Bronchial epithelial cell (primary cell): ENCODE results near the gene CD320. TPM values are rescaled to one million over a fixed set of nuclear protein-coding genes. Genes with fewer than 3 reads are reported as not detected.
"Not testable (repeated sequence)": the region's sequence is repeated elsewhere in the genome, so short reads cannot be mapped to it uniquely, and the experiment has no call there.

Experiments used
- DNase-seq: peaks from one replicate; pipeline ENCODE4 v3.0.0-alpha.2; 2010; ENCODE audit warnings: low read depth
- FAIRE-seq: peaks from 2 replicates; lab custom pipeline; 2011; peaks lifted over from hg19 to GRCh38; lab: Jason Lieb, UNC
- H3K27me3 ChIP-seq: 2 replicates; pipeline ENCODE4 v1.5.1; 2011; ENCODE audit warnings: low read length; ENCODE audit not compliant: control insufficient read depth, insufficient read depth
- H3K36me3 ChIP-seq: 2 replicates; pipeline ENCODE4 v1.5.1; 2011; ENCODE audit warnings: low read length; ENCODE audit not compliant: control insufficient read depth, insufficient read depth
- H3K4me3 ChIP-seq: 2 replicates; pipeline ENCODE4 v1.5.1; 2011; ENCODE audit warnings: mild to moderate bottlenecking, low read depth, low read length, control low read depth
- total RNA-seq: library from RNA; depleted of rRNA; stranded (reverse); fragments of >200 nt; gene quantifications from 2 replicates; pipeline ENCODE4 v1.2.1, GENCODE V29; 2014
- TF ChIP-seq, protein P1 (sequence below): IDR thresholded peaks from 2 replicates; pipeline ENCODE4 v1.5.1; 2011; ENCODE audit warnings: mild to moderate bottlenecking, moderate library complexity, low read length, control low read depth, inconsistent platforms; ENCODE audit not compliant: insufficient read depth, severe bottlenecking

CD320 gene
- 4.0 and 14.0 TPM in 2 replicates for total RNA-seq

DNA sequence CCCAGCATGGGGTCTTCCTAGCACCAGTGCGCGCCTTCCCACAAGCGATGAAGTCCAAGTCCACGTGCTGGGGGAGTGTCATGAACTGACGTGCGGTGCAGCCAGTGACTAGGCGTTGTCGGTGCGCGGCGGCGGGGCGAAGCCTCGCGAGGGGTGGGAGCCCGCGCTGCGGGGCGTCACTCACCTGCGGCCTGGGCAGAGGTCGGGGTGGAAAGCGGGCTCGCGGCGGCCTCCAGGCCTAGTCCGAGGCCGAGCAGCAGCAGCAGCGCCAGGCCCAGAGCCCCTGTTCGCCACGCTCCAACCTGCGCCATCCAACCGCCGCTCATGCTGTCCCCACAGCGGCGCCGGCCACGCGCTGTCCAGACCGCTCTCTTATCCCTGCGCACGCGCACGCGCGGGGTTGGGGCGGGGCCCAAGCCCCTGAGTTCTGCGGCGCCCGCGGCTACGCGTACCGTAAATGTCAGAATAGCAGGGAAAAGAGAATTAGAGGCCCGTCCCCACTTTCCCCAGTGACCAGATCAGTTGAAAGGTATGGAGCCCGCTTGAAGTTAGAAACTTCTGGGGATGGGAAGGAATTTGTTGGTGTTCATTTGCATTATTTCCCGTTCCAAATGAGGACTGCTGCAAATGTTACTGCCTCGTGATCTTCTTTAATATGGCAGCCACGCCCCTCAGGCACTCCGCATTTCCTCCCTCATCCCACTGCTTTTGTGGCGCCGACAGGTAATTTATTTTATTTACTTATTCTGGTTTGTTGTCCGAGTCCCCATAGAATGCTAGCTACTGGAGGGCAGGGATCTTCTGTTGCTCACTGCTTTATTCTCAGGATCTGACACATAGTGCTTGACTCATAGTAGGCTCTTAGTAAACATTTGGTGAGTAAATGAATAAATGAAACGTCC, at the start of gene CD320:
TSS of gene CD320 (minus strand) at position 394 of the 902 bp plus-strand sequence. CDS start at position 326, 68 bp downstream.
- peak; percentile 88 for DNase-seq
- no peaks in the 10 kb centered on the region for H3K27me3 ChIP-seq
- peak within 1 kb of the TSS; percentile 44 for H3K4me3 ChIP-seq
- H3K36me3 ChIP-seq, result peaks cover 10% of the 10 kb centered on the region
- TF ChIP-seq, protein P1, sequence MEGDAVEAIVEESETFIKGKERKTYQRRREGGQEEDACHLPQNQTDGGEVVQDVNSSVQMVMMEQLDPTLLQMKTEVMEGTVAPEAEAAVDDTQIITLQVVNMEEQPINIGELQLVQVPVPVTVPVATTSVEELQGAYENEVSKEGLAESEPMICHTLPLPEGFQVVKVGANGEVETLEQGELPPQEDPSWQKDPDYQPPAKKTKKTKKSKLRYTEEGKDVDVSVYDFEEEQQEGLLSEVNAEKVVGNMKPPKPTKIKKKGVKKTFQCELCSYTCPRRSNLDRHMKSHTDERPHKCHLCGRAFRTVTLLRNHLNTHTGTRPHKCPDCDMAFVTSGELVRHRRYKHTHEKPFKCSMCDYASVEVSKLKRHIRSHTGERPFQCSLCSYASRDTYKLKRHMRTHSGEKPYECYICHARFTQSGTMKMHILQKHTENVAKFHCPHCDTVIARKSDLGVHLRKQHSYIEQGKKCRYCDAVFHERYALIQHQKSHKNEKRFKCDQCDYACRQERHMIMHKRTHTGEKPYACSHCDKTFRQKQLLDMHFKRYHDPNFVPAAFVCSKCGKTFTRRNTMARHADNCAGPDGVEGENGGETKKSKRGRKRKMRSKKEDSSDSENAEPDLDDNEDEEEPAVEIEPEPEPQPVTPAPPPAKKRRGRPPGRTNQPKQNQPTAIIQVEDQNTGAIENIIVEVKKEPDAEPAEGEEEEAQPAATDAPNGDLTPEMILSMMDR, result no peak
- FAIRE-seq, result no peak

DNA sequence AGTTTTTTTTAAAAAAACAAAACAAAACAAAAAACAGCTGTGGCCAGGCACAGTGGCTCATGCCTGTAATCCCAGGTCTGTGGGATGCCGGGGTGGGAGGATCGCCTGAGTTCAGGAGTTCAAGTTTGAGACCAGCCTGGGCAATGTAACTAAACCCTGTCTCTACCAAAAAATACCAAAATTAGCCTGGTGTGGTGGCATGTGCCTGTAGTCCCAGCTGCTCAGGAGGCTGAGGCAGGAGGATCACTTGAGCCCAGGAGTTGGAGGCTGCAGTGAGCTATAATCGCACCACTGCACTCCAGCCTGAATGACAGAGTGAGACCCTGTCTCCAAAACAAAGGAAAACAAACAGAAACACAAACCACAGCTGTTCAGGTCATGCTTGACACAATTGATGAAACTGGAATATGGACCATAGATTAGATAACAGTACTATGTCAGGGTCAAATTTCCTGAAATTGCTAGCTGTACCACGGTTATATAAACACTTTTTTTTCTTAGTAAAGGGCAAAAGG, 48.9 kb upstream of the CD320 start:
- Histone ChIP-seq H3K36me3 (no peaks in the 10 kb centered on the region), H3K4me3 (no peak overlapping the region), H3K27me3 (no peaks in the 10 kb centered on the region)
- TF ChIP-seq, protein P1, result no peak
- no peak for FAIRE-seq
- DNase-seq, result no peak

DNA sequence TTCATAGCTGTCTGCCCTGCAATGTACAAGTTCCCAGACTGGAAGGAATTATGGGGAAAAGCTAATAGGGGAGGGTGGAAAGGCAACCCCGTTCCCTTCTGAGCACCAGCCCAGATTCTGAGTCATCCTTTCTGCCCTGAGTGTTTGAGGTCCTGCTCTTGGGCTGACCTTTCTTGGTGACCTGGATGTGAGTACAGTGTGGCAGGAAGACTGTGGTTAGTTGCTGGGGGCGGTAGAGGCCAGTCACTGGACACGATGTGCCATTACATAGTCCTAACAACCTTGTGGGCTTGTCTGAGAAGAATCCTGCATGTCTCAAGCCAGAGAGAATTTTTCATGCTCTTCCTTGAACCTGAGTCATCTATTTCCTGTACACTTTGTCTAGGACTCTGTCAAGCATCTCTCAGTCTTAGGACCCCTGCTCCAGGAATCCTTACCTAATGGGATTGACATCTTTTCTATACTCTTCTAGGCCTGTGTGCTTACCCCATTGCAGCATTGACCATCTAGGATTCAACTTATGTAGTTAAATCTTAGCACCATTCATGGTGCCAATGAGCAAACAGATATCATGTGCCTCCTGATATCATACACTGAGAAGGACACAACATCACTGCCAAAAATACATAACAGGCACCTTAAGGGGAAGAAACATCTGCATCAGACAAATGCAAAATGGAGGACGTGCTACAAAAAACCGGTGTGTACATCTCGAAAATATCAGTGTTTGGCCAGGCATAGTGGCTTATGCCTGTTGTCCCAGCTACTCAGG, 47.7 kb upstream of the CD320 start:
- peak; percentile 32 for FAIRE-seq
- TF ChIP-seq, protein P1, result no peak

DNA sequence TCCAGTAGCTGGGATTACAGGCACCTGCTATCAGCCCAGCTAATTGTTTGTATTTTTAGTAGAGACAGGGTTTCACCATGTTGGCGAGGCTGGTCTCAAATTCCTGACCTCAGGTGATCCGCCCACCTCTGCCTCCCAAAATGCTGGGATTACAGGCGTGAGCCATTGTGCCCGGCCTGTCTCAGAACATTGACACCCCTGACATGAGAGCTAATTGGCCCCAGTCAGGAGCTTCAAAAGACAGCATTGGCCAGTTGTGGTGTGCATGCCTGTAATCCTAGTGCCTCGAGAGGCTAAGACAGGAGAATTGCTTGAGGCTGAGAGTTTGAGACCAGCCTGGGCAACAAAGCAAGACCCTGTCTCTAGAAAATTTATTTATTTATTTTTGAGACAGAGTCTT, 44.7 kb upstream of the CD320 start:
- H3K4me3 ChIP-seq, FAIRE-seq, H3K36me3 ChIP-seq, H3K27me3 ChIP-seq, DNase-seq: not testable (repeated sequence)

More for the DNA sequence above, 47.7 kb upstream of the CD320 start:
- Histone ChIP-seq H3K27me3 (no peaks in the 10 kb centered on the region), H3K4me3 (no peak overlapping the region), H3K36me3 (no peaks in the 10 kb centered on the region)
- peak; percentile 89 for DNase-seq

DNA sequence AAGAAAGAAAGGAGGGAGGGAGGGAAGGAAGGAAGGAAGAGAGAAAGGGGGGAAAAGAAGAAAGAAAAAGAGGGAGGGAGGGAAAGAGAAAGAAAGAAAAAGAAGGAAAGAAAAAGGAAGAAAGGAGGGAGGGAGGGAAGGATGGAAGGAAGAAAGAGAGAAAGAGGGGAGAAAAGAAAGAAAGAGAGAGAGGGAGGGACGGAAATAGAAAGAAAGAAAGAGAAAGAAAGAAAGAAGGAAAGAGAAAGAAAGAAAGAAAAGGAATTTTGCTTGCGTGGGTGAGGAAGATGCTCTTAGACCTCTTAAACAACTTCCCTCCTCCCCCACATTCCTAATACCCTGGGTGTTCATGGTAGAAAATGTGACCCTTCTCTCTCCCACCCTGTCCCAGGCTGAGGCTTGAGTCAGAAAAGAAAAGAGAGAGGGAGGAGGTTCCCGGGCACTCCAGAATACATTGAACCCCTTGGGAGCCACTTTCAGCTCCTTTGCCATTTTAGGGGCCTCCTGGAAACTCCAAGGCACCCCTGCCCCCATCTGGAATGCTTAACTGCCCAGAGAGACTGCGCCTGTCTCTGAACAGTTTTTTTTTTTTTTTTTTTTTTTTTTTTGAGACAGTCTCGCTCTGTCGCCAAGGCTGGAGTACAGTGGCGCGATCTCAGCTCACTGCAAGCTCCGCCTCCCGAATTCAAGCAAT, 44.1 kb upstream of the CD320 start:
- no peak for FAIRE-seq
- H3K4me3 ChIP-seq, result no peak overlapping the region
- TF ChIP-seq, protein P1, result no peak

DNA sequence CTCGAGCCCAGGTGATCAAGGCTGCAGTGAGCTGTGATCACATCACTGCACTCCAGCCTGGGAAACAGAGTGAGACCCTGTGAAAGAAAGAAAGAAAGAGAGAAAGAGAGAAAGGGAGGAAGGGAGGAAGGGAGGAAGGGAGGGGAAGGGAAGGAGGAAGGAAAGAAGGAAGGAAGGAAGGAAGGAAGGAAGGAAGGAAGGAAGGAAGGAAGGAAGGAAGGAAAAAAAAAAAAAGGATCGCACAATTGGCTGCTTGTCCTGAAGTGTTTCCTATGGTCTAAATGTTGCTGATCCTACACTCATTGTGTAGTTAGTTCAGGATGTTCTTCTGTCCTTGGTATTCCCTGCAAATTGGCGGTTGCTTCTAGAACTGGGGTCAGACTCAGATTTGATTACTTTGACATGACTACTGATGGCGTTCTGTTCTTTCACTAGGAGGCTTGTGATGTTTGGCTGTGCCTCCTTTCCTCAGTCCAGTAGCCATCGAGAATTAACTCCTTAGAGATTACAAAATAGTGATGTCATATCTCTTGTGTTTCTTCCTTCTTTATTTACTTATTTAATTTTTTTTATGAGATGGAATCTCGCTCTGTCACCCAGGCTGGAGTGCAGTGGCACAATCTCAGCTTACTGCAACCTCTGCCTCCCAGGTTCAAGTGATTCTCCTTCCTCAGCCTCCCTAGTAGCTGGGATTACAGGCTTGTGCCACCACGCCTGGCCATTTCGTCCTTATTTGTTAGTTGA, 41.6 kb upstream of the CD320 start:
- not testable (repeated sequence) for H3K27me3 ChIP-seq, DNase-seq, FAIRE-seq, H3K4me3 ChIP-seq, H3K36me3 ChIP-seq

More for the DNA sequence above, 44.1 kb upstream of the CD320 start:
- Histone ChIP-seq H3K36me3 (no peaks in the 10 kb centered on the region), H3K27me3 (no peaks in the 10 kb centered on the region)
- DNase-seq, result no peak
